MM.1S (cell line): ENCODE measurements around the gene ABCC4.

ENCODE experiments used
- EZH2phosphoT487 ChIP-seq: fragments of 300-600 bp; sonication (generic); IDR thresholded peaks from 2 replicates; pipeline ENCODE4 v1.6.1; 2018; ENCODE audit warnings: antibody characterized with exemption, low read length
- TF ChIP-seq, protein P1 (sequence below): fragments of 300-600 bp; sonication (generic); IDR thresholded peaks from 2 replicates; pipeline ENCODE4 v1.5.1; 2016; ENCODE audit warnings: antibody characterized with exemption, low read length, mixed read lengths

- TF ChIP-seq, protein P1, sequence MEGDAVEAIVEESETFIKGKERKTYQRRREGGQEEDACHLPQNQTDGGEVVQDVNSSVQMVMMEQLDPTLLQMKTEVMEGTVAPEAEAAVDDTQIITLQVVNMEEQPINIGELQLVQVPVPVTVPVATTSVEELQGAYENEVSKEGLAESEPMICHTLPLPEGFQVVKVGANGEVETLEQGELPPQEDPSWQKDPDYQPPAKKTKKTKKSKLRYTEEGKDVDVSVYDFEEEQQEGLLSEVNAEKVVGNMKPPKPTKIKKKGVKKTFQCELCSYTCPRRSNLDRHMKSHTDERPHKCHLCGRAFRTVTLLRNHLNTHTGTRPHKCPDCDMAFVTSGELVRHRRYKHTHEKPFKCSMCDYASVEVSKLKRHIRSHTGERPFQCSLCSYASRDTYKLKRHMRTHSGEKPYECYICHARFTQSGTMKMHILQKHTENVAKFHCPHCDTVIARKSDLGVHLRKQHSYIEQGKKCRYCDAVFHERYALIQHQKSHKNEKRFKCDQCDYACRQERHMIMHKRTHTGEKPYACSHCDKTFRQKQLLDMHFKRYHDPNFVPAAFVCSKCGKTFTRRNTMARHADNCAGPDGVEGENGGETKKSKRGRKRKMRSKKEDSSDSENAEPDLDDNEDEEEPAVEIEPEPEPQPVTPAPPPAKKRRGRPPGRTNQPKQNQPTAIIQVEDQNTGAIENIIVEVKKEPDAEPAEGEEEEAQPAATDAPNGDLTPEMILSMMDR, result no peak
- TF ChIP-seq EZH2phosphoT487, result no peak
Measured at GRCh38 chr13:95150555-95150954, 150.7 kb downstream of the ABCC4 start.
